IMR-90 (cell line): ENCODE results near the gene FOCAD. TPM values are rescaled to one million over a fixed set of nuclear protein-coding genes. Genes with fewer than 3 reads are reported as not detected.

Experiments used
- ATAC-seq: fragments of 200-7000 bp; cut with Tn5 transposase; 2 replicates; pipeline ENCODE4 v1.9.1; 2020; ENCODE audit warnings: low read depth, mild to moderate bottlenecking, moderate library complexity
- BruUV-seq: library from RNA; stranded (reverse); fragments of 400-500 nt; replicated peaks from 2 replicates; lab custom pipeline; 2021; lab: Mats Ljungman, UMichigan
- CTCF ChIA-PET: fragments of 300-600 bp; formaldehyde crosslinking; extraction: SDS; loops from one replicate; lab custom pipeline; 2021; ENCODE audit warnings: antibody characterized with exemption; lab: Yijun Ruan, JAX
- POLR2A ChIA-PET: fragments of 300-600 bp; sonication (Branson Sonifier 250); formaldehyde crosslinking; loops from one replicate; lab custom pipeline; 2022; ENCODE audit warnings: antibody characterized with exemption; ENCODE audit not compliant: unreplicated experiment; lab: Charles Lee
- DNase-seq: peaks from one replicate; pipeline ENCODE4 v3.0.0; 2013
- H2AFZ ChIP-seq: replicated peaks from 2 replicates; pipeline ENCODE3; 2013; ENCODE audit warnings: low read length, mild to moderate bottlenecking; ENCODE audit not compliant: poor library complexity
- H2AK5ac ChIP-seq: 2 replicates; pipeline ENCODE4 v1.6.1; 2013; ENCODE audit warnings: low read depth, low read length, inconsistent platforms
- H2AK9ac ChIP-seq: replicated peaks from 2 replicates; pipeline ENCODE3; 2013; ENCODE audit warnings: mild to moderate bottlenecking, low read depth, low read length, moderate library complexity; ENCODE audit not compliant: poor library complexity
- H2BK120ac ChIP-seq: 2 replicates; pipeline ENCODE4 v1.6.1; 2013; ENCODE audit warnings: low read depth, low read length, inconsistent platforms
- H2BK15ac ChIP-seq: 3 replicates; pipeline ENCODE4 v1.6.1; 2013; ENCODE audit warnings: low read depth, low read length, inconsistent platforms
- H2BK20ac ChIP-seq: 2 replicates; pipeline ENCODE4 v1.6.1; 2013; ENCODE audit warnings: low read depth, mild to moderate bottlenecking, inconsistent platforms, low read length, moderate library complexity
- H2BK5ac ChIP-seq: 2 replicates; pipeline ENCODE4 v1.6.1; 2013; ENCODE audit warnings: mild to moderate bottlenecking, low read depth, low read length, inconsistent platforms; ENCODE audit not compliant: poor library complexity, severe bottlenecking
- H3K14ac ChIP-seq: replicated peaks from 2 replicates; pipeline ENCODE4 v1.6.1; 2013; ENCODE audit warnings: low read depth, low read length, inconsistent platforms
- H3K18ac ChIP-seq: 2 replicates; pipeline ENCODE4 v1.6.1; 2013; ENCODE audit warnings: low read depth, low read length, control low read depth
- H3K23ac ChIP-seq: 2 replicates; pipeline ENCODE4 v1.6.1; 2013; ENCODE audit warnings: low read depth, low read length, inconsistent platforms
- H3K27ac ChIP-seq: 2 replicates; pipeline ENCODE4 v1.5.1; 2013; ENCODE audit warnings: mild to moderate bottlenecking, control low read depth, low read length; ENCODE audit not compliant: insufficient read depth
- H3K27me3 ChIP-seq: 2 replicates; pipeline ENCODE4 v1.6.1; 2013; ENCODE audit warnings: low read length; ENCODE audit not compliant: control insufficient read depth, insufficient read depth
- H3K36me3 ChIP-seq: 2 replicates; pipeline ENCODE4 v1.6.1; 2013; ENCODE audit warnings: low read length, mixed read lengths; ENCODE audit not compliant: control insufficient read depth, insufficient read depth
- H3K4ac ChIP-seq: 2 replicates; pipeline ENCODE4 v1.6.1; 2013; ENCODE audit warnings: low read depth, low read length, inconsistent platforms
- H3K4me1 ChIP-seq: 2 replicates; pipeline ENCODE4 v1.6.1; 2013; ENCODE audit warnings: low read length, mixed read lengths; ENCODE audit not compliant: control insufficient read depth, insufficient read depth
- H3K4me2 ChIP-seq: 2 replicates; pipeline ENCODE4 v1.6.1; 2013; ENCODE audit warnings: low read depth, mild to moderate bottlenecking, control low read depth, low read length, moderate library complexity
- H3K4me3 ChIP-seq: 2 replicates; pipeline ENCODE4 v1.5.1; 2013; ENCODE audit warnings: low read depth, mild to moderate bottlenecking, control low read depth, low read length, moderate library complexity; ENCODE audit not compliant: insufficient read depth
- H3K56ac ChIP-seq: 2 replicates; pipeline ENCODE4 v1.6.1; 2013; ENCODE audit warnings: low read length, inconsistent platforms; ENCODE audit not compliant: insufficient read depth; ENCODE audit errors: extremely low read depth
- H3K79me1 ChIP-seq, 2 experiments: 2 replicates each; pipeline ENCODE4 v1.6.1; 2013; ENCODE audit warnings: low read length in 2 of 2, inconsistent platforms in 1 of 2, low read depth in 1 of 2
- H3K9ac ChIP-seq: 2 replicates; pipeline ENCODE4 v1.6.1; 2013; ENCODE audit warnings: low read depth, low read length, control low read depth
- H3K9me1 ChIP-seq: 2 replicates; pipeline ENCODE4 v1.6.1; 2013; ENCODE audit warnings: low read length, inconsistent platforms; ENCODE audit not compliant: insufficient read depth
- H3K9me3 ChIP-seq: 2 replicates; pipeline ENCODE4 v1.6.1; 2013; ENCODE audit warnings: low read length; ENCODE audit not compliant: control insufficient read depth, insufficient read depth
- H4K20me1 ChIP-seq: 2 replicates; pipeline ENCODE4 v1.6.1; 2013; ENCODE audit warnings: low read length, inconsistent platforms; ENCODE audit not compliant: insufficient read depth
- H4K5ac ChIP-seq: 2 replicates; pipeline ENCODE4 v1.6.1; 2013; ENCODE audit warnings: mild to moderate bottlenecking, low read depth, low read length, control low read depth
- H4K8ac ChIP-seq, 2 experiments: 2 replicates each; pipeline ENCODE4 v1.6.1; 2013; ENCODE audit warnings: low read depth in 2 of 2, low read length in 2 of 2, control low read depth in 1 of 2, inconsistent platforms in 1 of 2
- H4K91ac ChIP-seq: 2 replicates; pipeline ENCODE4 v1.6.1; 2013; ENCODE audit warnings: low read depth, low read length, inconsistent platforms; ENCODE audit not compliant: insufficient read depth
- BHLHE40 ChIP-seq: fragments of 150-350 bp; IDR thresholded peaks from 2 replicates; pipeline ENCODE4 v1.6.1; 2016; ENCODE audit warnings: mild to moderate bottlenecking, low read depth, low read length
- CEBPB ChIP-seq: IDR thresholded peaks from 2 replicates; pipeline ENCODE4 v1.6.1; 2012; ENCODE audit warnings: low read depth, low read length, improper control_type of control experiment
- CHD1 ChIP-seq: IDR thresholded peaks from 2 replicates; pipeline ENCODE4 v1.6.1; 2012; ENCODE audit warnings: low read depth, low read length, improper control_type of control experiment
- CTCF ChIP-seq: conservative IDR thresholded peaks from 2 replicates; pipeline ENCODE4 v1.5.1; 2012; ENCODE audit warnings: mild to moderate bottlenecking, low read depth, low read length, improper control_type of control experiment
- ELK1 ChIP-seq: fragments of 150-350 bp; IDR thresholded peaks from 2 replicates; pipeline ENCODE4 v1.6.1; 2016; ENCODE audit warnings: low read depth, mild to moderate bottlenecking, low read length, moderate library complexity, borderline replicate concordance
- FOS ChIP-seq: fragments of 150-350 bp; IDR thresholded peaks from 2 replicates; pipeline ENCODE4 v1.6.1; 2016; ENCODE audit warnings: low read depth, low read length
- MAFK ChIP-seq: IDR thresholded peaks from 2 replicates; pipeline ENCODE4 v1.6.1; 2012; ENCODE audit warnings: low read depth, low read length, improper control_type of control experiment
- MAZ ChIP-seq: IDR thresholded peaks from 2 replicates; pipeline ENCODE4 v1.6.1; 2012; ENCODE audit warnings: low read depth, mild to moderate bottlenecking, low read length, improper control_type of control experiment, moderate library complexity, borderline replicate concordance
- MXI1 ChIP-seq: IDR thresholded peaks from 2 replicates; pipeline ENCODE4 v1.6.1; 2012; ENCODE audit warnings: low read depth, mild to moderate bottlenecking, low read length, moderate library complexity, borderline replicate concordance
- NFE2L2 ChIP-seq: fragments of 150-350 bp; IDR thresholded peaks from 2 replicates; pipeline ENCODE4 v1.6.1; 2016; ENCODE audit warnings: low read depth, mild to moderate bottlenecking, low read length
- POLR2A ChIP-seq: IDR thresholded peaks from 2 replicates; pipeline ENCODE4 v1.6.1; 2012; ENCODE audit warnings: mild to moderate bottlenecking, low read depth, low read length
- RFX5 ChIP-seq: IDR thresholded peaks from 2 replicates; pipeline ENCODE4 v1.8.0; 2012; ENCODE audit warnings: low read depth, mild to moderate bottlenecking, low read length, moderate library complexity
- SMC3 ChIP-seq: fragments of 150-350 bp; IDR thresholded peaks from 2 replicates; pipeline ENCODE4 v1.6.1; 2016; ENCODE audit warnings: low read depth, mild to moderate bottlenecking, antibody characterized with exemption, low read length, moderate library complexity
- USF2 ChIP-seq: fragments of 150-350 bp; IDR thresholded peaks from 2 replicates; pipeline ENCODE4 v1.6.1; 2017; ENCODE audit warnings: mild to moderate bottlenecking, antibody characterized with exemption, low read length, low read depth
- dilution Hi-C: fragments of 300-500 bp; cut with HindIII; formaldehyde crosslinking; loops from one replicate; pipeline ENCODE4 v1.14.3; 2018; ENCODE audit warnings: low sequenced_read_pairs; ENCODE audit not compliant: unreplicated experiment
- in situ Hi-C: fragments of 300-500 bp; cut with MboI; formaldehyde crosslinking; loops from 3 replicates; pipeline ENCODE4 v1.14.3; 2019; ENCODE audit warnings: low sequenced_read_pairs, inconsistent platforms, mixed read lengths
- intact Hi-C: fragments of 100-400 bp; cut with micrococcal nuclease; formaldehyde crosslinking; loops from 2 replicates; pipeline ENCODE4 v1.10.0; 2022
- polyA plus RNA-seq, 3 experiments: library from polyadenylated mRNA; depleted of rRNA; stranded (reverse); fragments of >200 nt; gene quantifications; 2 replicates each; pipeline ENCODE4 v1.2.3, GENCODE V29; 2012; ENCODE audit warnings: low replicate concordance in 1 of 3
- total RNA-seq: library from RNA; depleted of rRNA; stranded (reverse); fragments of >200 nt; gene quantifications from 2 replicates; pipeline ENCODE4 v1.2.3, GENCODE V29; 2012

Gene FOCAD
- total and polyA plus RNA-seq, 2 of the 4 experiments (the other 2 are of a cell fraction) = 28.8 to 91.2 TPM

- Histone ChIP-seq H2BK15ac (no peak overlapping the region), H3K27ac (no peak overlapping the region), H2AK5ac (no peak overlapping the region), H3K9me1 (0 out of 2 replicates have a peak, but pooled peaks cover 2% of the 10 kb centered on the region), H3K14ac (no peak overlapping the region), H4K8ac (no peak overlapping the region), H3K4me3 (no peak overlapping the region), H3K56ac (no peak overlapping the region), H2BK120ac (no peak overlapping the region), H2BK20ac (no peak overlapping the region), H3K36me3 (no peaks in the 10 kb centered on the region), H2AFZ (no peak overlapping the region), H3K9ac (no peak overlapping the region), H4K20me1 (peaks cover 6% of the 10 kb centered on the region; the same call in 1 of the 2 replicates), H2BK5ac (no peak overlapping the region), H3K23ac (no peak overlapping the region), H3K18ac (no peak overlapping the region), H3K9me3 (no peaks in the 10 kb centered on the region), H3K4me2 (no peak overlapping the region), H2AK9ac (no peak overlapping the region), H3K27me3 (no peaks in the 10 kb centered on the region), H3K4ac (no peak overlapping the region), H3K79me1 (peaks cover 25 to 52% of the 10 kb centered on the region in 2 experiments), H3K4me1 (peaks cover 3% of the 10 kb centered on the region; the same call in 1 of the 2 replicates), H4K5ac (no peak overlapping the region), H4K91ac (no peak overlapping the region)
- DNase-seq (no peak), ATAC-seq (no peak)
- TF ChIP-seq MAZ (no peak), CTCF (no peak), SMC3 (no peak), NFE2L2 (no peak), CHD1 (no peak), BHLHE40 (no peak), ELK1 (no peak), POLR2A (no peak), CEBPB (no peak), USF2 (no peak), MXI1 (no peak), RFX5 (no peak), MAFK (no peak), FOS (no peak)
- BruUV-seq = no TSS peak
- ChIA-PET POLR2A (no interaction called here), CTCF (no interaction called here)
- dilution Hi-C loops = no loop called here
- in situ Hi-C loops = no loop called here
- intact Hi-C loops = no loop called here
Measured at GRCh38 chr9:20694248-20694647, 10.2 kb downstream of the FOCAD start.
